NOMO-1 treated with DMSO at 0.1 percent for 48 hours (cell line): ENCODE measurements around the gene P2RY1.
"Not testable (repeated sequence)": the region's sequence is repeated elsewhere in the genome, so short reads cannot be mapped to it uniquely, and the experiment has no call there.

Source experiments
- DNase-seq: peaks from one replicate; lab custom pipeline; 2025; ENCODE audit not compliant: unreplicated experiment; lab: John Stamatoyannopoulos, UW

P2RY1 gene

DNA sequence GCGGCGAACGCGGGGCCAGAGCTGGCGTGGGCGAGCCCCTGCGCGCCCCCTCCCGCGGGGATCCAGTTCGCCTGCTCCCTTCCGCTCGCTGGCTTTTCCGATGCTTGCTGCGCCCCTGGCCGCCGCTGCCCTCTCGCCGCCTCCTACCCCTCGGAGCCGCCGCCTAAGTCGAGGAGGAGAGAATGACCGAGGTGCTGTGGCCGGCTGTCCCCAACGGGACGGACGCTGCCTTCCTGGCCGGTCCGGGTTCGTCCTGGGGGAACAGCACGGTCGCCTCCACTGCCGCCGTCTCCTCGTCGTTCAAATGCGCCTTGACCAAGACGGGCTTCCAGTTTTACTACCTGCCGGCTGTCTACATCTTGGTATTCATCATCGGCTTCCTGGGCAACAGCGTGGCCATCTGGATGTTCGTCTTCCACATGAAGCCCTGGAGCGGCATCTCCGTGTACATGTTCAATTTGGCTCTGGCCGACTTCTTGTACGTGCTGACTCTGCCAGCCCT, 721 bp downstream of the P2RY1 start:
- peak; percentile 26 for DNase-seq

DNA sequence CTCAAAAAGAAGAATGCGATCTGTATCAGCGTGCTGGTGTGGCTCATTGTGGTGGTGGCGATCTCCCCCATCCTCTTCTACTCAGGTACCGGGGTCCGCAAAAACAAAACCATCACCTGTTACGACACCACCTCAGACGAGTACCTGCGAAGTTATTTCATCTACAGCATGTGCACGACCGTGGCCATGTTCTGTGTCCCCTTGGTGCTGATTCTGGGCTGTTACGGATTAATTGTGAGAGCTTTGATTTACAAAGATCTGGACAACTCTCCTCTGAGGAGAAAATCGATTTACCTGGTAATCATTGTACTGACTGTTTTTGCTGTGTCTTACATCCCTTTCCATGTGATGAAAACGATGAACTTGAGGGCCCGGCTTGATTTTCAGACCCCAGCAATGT, 1.3 kb downstream of the P2RY1 start:
- no peak for DNase-seq

DNA sequence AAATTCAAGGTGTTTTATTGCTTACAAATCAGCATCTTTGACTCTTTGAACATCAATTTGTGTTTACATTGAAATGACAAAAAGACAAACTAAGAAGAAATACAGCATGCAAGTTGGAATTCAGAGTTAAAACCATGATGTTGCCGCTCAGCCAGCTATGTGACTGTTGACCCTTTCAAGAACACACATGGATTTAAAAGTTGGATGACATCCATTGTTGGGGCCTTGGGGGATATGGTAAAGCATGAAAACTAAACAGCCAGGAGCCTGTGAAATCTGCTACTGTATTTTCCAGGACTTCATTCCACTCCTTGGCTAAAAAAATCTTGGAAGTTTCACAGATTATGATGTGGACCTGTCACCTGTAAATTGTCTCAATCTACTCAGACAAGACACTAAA, 4.6 kb downstream of the P2RY1 start:
- DNase-seq, result no peak

DNA sequence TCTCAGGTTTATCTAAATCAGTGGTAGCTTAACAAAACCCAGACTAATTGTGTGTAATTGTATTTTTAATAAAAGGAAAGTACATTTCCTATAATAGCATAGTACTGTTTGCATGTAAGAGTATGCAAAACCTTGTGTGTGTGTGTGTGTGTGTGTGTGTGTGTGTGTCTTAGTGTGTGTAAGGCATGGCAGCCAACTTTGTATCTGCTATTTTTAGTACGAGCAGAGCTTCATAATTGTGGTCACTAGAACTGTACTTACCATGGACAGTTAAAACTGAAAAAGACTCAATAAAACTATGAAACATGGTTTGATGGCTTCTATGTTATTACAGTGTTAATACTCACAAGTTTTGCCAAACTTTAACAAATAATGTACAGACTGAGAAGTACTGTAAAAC, 6.2 kb downstream of the P2RY1 start:
- no peak for DNase-seq

DNA sequence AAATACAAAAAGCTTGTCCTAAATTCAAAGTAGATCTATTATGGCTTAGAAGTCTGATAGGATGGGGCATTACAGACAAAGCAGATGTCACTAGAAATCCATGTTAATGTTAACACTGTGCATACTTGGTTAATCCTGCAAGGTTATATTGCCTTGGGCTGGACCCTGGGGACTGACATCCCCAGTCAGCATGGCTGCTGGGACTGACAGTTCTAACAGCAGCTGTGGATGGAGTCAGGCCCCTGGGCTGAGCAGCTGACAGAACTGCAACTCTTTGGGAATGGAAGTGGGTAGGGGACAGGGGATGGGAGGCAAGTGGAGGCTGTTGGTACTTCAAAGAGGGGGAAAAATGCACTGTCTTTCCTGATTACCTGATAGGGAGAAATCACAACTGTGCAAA, 7.5 kb downstream of the P2RY1 start:
- no peak for DNase-seq

DNA sequence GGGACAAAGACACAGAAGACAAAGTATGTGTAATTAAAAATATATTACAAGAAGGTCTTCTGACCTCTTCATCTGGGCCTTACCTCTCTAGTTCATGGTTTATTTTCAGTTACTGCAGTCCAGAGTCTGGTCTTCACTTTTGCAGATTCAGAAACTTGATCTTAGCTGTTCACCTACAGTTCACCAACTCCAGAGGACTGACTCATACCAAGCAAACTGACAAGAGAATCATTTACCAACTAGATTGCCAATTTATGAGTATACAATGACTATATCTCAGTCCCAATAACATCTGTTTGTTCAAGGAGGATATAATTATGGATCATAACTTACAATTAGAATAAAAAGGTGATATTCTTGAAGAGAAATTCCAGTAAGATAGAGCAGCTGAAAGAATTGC, 9.0 kb downstream of the P2RY1 start:
- DNase-seq, result no peak

DNA sequence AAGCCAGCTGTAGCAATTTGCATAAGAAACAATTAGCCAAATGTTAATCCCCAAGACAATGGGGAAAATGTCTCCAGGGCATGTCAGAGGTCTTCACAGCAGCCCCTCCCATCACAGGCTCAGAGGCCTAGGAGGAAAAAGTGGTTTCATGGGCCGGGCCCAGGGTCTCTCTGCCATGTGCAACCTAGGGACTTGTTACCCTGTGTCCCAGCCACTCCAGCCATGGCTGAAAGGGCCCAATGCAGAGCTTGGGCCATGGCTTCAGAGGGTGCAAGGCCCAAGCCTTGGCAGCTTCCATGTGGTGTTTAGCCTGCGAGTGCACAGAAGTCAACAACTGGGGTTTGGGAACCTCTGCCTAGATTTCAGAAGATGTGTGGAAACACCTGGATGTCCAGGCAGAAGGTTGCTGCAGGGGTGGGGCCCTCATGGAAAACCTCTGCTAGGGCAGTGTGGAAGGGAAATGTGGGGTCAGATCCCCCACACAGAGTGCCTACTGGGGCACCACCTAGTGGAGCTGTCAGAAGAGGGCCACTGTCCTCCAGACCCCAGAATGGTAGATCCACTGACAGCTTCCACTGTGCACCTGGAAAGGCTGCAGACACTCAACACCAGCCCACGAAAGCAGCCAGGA, 11.8 kb downstream of the P2RY1 start:
- DNase-seq, result not testable (repeated sequence)

DNA sequence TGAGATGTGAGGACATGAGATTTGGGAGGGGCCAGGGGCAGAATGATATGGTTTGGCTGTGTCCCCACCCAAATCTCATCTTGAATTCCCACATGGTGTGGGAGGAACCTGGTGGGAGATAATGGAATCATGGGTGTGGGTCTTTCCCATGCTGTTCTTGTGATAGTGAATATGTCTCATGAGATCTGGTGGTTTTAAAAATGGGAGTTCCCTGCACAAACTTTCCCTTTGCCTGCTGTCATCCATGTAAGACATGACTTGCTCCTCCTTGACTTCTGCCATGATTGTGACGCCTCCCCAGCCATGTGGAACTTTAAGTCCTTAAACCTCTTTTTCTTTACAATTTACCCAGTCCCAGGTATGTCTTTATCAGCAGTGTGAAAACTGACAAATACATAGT, 12.7 kb downstream of the P2RY1 start:
- DNase-seq, result not testable (repeated sequence)

DNA sequence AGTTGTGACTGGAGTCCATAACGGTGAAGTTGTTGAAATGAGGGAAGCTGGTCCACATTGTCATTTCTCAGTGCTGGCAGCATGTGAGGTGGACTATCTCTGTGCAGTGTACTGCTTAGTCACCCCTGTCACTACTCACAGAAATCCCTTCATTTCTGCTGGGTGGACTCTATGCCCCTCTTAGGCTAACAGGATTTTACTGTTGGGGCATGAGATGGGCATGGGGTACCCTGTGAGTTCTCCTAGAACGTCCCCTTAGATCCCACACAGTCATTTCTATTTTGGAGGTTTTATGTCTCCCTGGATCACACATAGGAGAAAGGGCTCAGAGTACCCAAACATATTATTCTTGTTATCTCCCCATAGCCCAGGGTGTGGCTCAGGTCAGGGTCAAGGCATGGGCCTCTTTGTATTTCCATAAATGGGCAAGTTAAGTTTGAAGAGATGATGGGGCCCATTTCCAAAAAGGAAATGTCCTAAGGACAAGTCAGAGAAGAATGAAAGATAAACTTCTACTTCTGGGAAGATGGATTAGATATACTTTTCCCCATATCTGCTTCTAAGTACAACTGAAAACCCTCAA, 15.2 kb downstream of the P2RY1 start:
- DNase-seq, result no peak

DNA sequence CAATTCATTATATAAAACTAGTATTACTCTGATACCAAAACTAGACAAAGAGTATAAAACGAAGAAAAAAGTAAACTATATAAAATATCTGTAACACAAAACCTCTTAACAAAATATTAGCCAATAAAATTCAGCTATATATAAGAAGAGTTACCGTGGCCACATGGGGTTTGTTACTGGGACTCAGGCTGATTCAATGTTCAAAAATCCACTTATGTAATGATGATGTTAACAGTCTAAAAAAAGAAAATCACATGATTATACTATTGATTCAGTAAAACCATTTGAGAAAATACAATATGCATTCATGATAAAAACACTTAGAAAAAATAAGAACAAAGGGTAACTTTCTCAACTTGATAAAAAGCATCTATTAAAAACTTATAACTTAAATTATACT, 18.3 kb downstream of the P2RY1 start:
- no peak for DNase-seq

DNA sequence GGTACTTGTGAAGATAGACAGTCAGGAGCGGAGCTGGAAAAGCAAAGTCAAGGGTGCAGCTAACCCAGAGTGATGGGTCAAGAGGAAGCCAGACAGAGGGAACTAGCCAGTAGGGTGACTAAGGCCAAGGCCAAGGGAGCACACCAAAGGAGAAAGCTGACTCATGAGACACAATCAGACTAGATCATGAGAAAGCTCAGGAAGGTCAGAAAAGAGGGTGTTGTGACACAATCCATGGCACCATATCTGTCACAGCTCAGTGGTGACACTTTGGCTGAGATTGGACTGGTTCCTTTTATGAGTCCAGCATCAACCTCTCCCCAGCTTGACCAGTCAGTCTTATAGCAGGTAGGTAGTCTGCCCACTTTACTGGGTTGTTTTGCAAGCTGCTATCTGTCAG, 22.2 kb downstream of the P2RY1 start:
- no peak for DNase-seq

DNA sequence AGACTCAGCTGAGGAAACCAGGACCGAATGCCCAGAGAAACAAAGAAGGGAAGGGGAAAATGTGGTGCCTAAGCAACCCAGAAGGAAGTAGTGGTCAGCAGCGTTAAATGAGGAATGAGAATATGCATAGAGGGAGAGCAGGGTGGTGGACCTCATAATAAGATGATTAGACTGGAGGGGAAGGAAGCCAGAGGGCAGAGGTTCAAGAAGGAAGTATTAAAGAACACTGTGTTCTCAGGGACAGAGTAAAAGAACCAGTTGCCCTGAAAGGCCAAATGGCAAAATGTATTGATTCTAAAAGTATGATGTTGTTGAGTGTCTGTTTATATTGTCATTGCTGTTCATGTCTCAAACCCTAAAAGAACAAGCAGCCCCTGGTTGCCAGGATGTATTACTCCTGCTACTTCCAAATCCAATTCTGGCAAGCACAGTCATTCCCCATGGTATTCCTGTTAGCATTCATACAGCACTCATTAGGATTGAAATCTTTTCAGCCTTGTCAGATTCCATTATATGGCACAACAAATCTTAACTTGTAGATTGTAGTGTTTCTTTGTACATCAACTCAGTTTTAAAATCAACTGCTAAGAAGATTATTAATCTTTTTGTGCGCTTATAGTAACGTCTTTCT, 23.4 kb downstream of the P2RY1 start:
- DNase-seq, result no peak

DNA sequence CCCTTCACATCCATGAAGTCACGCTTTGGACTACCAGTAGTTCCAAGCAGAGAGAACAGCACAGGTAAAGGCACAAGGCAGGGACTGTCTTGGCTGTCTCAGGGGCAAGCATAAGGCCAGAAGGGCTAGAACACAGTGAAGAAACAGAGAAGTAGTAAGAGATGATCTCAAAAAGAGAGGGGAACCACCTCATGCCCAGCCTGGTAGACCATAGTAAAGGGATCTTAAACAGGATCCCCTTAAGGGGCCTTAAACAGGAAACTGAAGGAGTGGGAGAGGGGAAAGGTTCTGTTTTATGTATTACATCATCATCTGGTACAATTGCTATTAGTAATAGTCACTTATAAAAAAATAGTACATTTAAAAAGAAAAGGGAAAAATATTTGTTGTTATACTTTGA, 25.8 kb downstream of the P2RY1 start:
- DNase-seq, result no peak

DNA sequence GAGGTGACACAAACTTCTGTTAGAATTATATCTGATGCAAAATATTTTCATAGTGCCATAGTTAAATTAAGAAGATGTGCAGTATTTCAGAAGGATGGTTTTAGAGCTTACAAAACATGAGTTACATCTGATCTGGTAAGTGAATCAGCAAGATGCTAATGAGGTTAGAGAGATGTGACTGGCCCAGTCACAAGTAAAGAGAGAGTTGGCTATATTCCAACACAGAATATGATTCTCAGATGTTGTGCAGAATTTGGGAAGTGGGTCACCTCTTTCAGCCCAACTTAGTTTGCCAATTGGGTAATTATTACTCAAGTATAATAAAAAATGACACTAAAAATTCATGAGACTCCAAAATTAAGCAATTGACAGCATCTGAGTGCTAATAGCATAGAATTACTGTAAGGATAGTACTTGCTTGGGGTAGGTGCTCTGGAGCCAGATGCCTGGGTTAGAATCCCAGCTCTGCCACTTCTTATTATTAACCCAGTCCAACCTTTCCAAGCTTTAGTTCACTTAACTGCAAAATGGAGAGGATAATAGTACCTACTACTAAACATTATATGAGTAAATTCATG, 30.8 kb downstream of the P2RY1 start:
- peak; percentile 92 for DNase-seq

DNA sequence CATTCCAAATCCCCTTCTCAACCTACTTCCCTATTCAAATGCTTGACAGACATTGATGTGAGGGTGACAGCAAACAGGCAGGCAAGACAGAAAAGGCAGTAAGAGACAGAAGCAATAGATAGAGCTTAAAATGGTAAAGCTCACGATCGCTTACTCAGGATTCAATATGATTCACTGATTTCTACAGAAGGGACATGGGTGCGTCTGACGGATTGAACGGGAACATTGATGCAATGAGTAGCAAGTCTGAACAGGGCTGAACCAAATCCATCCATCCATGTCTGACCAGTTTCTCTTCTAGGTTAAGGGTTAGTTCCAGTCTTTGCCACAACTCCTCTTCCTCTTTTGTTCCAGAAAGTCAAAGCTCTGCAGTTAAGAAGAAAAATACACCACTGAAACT, 35.1 kb downstream of the P2RY1 start:
- DNase-seq, result peak; percentile 91

DNA sequence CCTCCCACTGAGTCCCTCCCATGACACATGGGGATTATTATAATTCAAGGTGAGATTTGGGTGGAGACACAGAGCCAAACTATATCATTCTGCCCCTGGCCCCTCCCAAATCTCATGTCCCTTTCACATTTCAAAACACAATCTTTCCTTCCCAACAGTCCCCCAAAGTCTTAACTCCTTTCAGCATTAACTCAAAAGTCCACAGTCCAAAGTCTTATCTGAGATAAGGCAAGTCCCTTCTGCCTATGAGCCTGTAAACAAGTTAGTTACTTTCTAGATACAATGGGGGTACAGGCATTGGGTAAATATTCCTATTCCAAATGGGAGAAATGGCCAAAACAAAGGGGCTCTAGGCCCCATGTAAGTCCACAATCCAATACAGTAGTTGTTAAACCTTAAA, 38.4 kb downstream of the P2RY1 start:
- DNase-seq, result not testable (repeated sequence)

DNA sequence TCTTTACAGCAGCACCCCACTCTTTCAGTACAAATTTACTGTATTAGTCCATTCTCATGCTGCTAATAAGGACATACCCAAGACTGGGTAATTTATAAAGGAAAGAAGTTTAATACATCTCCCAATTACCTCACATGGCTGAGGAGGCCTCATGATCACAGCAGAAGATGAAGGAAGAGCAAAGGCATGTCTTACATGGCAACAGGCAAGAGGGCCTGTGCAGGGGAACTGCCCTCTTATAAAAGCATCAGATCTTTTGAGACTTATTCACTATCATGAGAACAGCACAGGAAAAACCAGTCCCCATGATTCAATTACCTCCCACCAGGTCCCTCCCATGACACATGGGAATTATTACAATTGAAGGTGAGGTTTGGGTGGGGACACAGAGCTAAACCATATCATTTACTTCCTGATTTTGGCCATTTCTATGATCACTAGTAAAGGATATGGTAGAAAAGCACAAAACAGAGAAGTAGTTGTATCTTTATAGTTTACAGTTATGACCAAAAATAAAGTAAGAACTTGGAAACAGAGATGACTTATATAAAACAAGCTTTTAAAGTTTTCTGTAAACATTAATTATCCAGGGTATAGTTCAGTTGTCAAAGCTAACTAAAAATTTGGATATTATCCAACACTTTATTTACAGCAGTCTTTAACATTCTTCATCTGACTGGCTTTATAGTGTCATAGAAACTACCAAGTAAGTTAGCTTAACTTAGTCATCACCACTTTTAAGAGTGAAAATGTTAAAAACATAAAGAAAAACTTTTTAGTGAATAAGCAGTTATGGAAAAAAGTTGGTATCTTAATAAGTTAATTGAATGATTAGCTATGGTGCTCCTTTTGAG, 40.2 kb downstream of the P2RY1 start:
- peak; percentile 9 for DNase-seq

DNA sequence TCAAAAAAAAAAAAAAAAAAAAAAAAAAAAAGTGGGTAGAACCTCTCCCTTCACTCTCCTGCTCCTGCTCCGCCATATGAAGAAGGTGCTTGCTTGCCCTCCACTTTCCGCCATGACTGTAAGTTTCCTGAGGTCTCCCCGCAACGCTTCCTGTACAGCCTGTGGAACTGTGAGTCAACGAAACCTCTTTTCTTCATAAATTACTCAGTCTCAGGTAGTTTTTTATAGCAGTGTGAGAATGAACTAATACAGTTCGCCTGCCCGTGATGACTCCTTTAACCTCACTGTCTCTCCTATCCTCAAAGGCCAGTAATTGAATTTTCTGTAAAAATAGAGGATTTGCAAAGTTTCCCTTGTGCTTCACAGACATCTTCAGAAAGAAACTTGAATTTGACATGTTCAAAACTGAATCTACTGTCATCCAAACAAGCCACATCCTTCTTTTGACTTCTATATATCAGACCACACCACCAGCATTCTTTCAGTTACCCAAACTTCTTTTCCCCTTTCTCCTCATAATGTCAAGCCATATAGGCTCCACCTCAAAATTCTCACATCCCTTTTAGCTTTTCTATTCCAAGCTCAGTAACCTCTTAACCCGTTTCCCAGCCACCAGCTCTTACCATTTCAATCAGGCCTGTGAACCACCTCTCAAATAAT, 44.3 kb downstream of the P2RY1 start:
- DNase-seq, result no peak

DNA sequence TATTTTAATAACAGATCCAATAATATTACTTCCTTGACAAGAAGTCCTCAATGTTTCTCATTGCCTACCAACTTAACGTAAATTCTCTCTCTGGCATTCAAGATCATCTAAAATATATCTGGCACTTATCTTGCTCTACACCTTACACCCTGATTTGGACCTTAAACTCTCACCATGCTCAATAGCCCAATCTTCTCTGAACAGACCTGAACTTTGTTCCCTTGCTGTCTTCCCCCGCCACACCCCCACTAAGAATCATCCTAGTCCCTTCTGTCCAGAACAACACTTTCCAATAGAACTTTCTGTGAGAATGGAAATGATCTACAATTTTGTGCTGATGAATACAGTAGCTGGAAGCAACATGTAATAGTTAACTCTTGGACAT, 44.9 kb downstream of the P2RY1 start:
- no peak for DNase-seq

DNA sequence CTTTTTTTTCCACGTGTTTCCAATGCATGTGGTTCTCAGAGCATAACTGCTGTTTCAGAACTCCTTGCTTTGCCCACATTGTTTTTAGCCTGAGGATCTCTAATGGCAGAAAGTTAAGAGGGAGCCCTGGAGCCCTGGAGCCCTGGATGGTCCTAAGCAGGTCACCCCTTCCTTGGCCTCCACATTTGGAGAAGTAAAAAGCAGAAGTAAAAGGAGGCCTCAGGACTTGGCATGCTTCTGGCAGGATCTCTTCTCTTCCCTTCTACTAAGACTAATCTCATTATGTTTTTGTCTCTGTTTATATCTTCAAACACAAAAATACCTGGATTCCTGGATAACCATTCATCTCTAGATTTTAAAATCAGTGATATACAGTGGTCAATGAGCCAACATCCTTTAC, 50.1 kb downstream of the P2RY1 start:
- DNase-seq, result peak; percentile 92
